ENCODE measurements around the gene PSME3IP1. TPM values are rescaled to one million over a fixed set of nuclear protein-coding genes. Genes with fewer than 3 reads are reported as not detected.

The PSME3IP1 gene
- polyA plus RNA-seq, 1 donor (not counting 4 experiments of a cell fraction or from before 2014, with no cell fraction given): 75.7 TPM

GRCh38 chr16:57194512-57194911 is 8.7 kb upstream of the PSME3IP1 start:
- H2AFZ ChIP-seq (ENCODE audit: control insufficient read depth, low read length): no peak overlapping the region
- dilution Hi-C loops (cut with MboI; ENCODE audit: extremely low pct_ligation_motif_present, low sequenced_read_pairs): no loop called here
- DNase-seq (ENCODE audit: low read depth, low spot score) (no peak), FAIRE-seq (peak; percentile 97)
- peak overlapping the region in 2 of 3 experiments; percentile 46 to 52 for H3K4me3 ChIP-seq (ENCODE audit: control insufficient read depth in 2 of 3, extremely low read depth in 1 of 3, insufficient read depth in 2 of 3, low read depth in 1 of 3, low read length in 3 of 3)
- H3K9me1 ChIP-seq (ENCODE audit: control insufficient read depth, extremely low read depth, insufficient read depth, low read length): no peaks in the 10 kb centered on the region
- H3K9ac ChIP-seq (ENCODE audit: control insufficient read depth, extremely low read depth, insufficient read depth, low read length): peak overlapping the region; percentile 45
- peaks cover 82% of the 10 kb centered on the region for H3K79me2 ChIP-seq (ENCODE audit: control insufficient read depth, insufficient read depth, low read length)
- no peak for TF ChIP-seq CTCF (optimal IDR thresholded peaks at IDR 0.05 in 1 of 3, IDR thresholded peaks at IDR 0.05 in 1 of 3, conservative IDR thresholded peaks at IDR 0.05 in 1 of 3; ENCODE audit: extremely low read depth in 1 of 3, insufficient read depth in 2 of 3, low read length in 3 of 3)
- TF ChIP-seq EZH2 (IDR thresholded peaks at IDR 0.05; ENCODE audit: low read length): no peak
- H3K27ac ChIP-seq (ENCODE audit: control insufficient read depth, insufficient read depth, low read length): peak overlapping the region; percentile 80
- peak overlapping the region; percentile 79 for H3K4me2 ChIP-seq (ENCODE audit: control insufficient read depth, extremely low read depth, insufficient read depth, low read depth, low read length)
- H3K4me1 ChIP-seq (ENCODE audit: control insufficient read depth, extremely low read depth, insufficient read depth, low read length): peaks cover 55% of the 10 kb centered on the region
- no peaks in the 10 kb centered on the region for H3K9me3 ChIP-seq (ENCODE audit: control insufficient read depth, low read depth, low read length)
- no peaks in the 10 kb centered on the region for H3K27me3 ChIP-seq (ENCODE audit: control insufficient read depth, extremely low read depth, insufficient read depth, low read length)
- H3K36me3 ChIP-seq (ENCODE audit: control insufficient read depth in 2 of 2, extremely low read depth in 1 of 2, insufficient read depth in 2 of 2, low read length in 2 of 2): peaks cover 2 to 5% of the 10 kb centered on the region in 2 experiments
- no peaks in the 10 kb centered on the region for H4K20me1 ChIP-seq (ENCODE audit: control insufficient read depth, extremely low read depth, insufficient read depth, low read length)

DNA sequence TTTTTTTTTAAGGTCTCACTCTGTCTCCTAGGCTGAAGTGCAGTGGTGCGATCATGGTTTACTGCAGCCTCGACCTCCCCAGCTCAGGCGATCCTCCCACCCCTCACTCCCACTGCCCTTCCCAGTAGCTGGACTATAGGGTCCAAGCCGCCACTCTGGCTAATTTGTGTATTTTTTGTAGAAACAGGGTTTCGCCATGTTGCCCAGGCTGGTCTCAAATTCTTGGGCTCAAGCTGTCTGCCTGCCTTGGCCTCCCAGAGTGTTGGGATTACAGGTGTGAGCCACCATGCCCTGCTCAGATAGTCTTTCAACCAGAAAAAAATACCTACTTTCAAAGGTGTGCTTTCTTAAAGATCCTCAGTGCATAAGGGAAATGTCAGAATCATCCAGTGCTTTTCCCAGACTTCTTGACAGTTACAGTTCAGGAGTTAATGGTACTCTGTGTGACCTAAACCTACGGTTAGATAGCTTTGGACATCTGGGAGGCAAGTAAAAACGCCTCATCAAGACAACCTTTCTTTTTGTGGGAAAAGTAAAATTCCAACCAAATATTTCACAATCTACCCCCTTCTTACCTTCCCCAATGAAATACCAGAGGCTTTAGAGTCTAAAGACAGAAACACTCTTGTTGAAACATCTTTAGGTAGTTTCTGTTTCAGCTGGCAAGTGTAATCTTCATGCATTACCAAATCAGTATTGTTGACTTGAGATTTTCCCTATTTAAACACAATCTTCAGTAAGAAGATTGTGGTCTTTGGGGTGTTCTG is 7.1 kb upstream of the PSME3IP1 start:
- Histone ChIP-seq H4K20me1 (ENCODE audit: control insufficient read depth, extremely low read depth, insufficient read depth, low read length) (no peaks in the 10 kb centered on the region), H3K4me2 (ENCODE audit: control insufficient read depth, extremely low read depth, insufficient read depth, low read depth, low read length) (peak overlapping the region; percentile 79), H3K27ac (ENCODE audit: control insufficient read depth, insufficient read depth, low read length) (peak overlapping the region; percentile 80), H3K79me2 (ENCODE audit: control insufficient read depth, insufficient read depth, low read length) (peaks cover 87% of the 10 kb centered on the region), H3K9me3 (ENCODE audit: control insufficient read depth, low read depth, low read length) (no peaks in the 10 kb centered on the region), H3K9me1 (ENCODE audit: control insufficient read depth, extremely low read depth, insufficient read depth, low read length) (no peaks in the 10 kb centered on the region), H3K36me3 (ENCODE audit: control insufficient read depth in 2 of 2, extremely low read depth in 1 of 2, insufficient read depth in 2 of 2, low read length in 2 of 2) (peaks cover 3 to 5% of the 10 kb centered on the region in 2 experiments), H3K9ac (ENCODE audit: control insufficient read depth, extremely low read depth, insufficient read depth, low read length) (no peak overlapping the region), H3K4me1 (ENCODE audit: control insufficient read depth, extremely low read depth, insufficient read depth, low read length) (peaks cover 56% of the 10 kb centered on the region), H3K4me3 (ENCODE audit: control insufficient read depth in 2 of 3, extremely low read depth in 1 of 3, insufficient read depth in 2 of 3, low read depth in 1 of 3, low read length in 3 of 3) (no peak overlapping the region), H2AFZ (ENCODE audit: control insufficient read depth, low read length) (no peak overlapping the region), H3K27me3 (ENCODE audit: control insufficient read depth, extremely low read depth, insufficient read depth, low read length) (no peaks in the 10 kb centered on the region)
- DNase-seq (ENCODE audit: low read depth, low spot score): no peak
- FAIRE-seq: peak; percentile 67
- dilution Hi-C loops (cut with MboI; ENCODE audit: extremely low pct_ligation_motif_present, low sequenced_read_pairs): no loop called here
- TF ChIP-seq EZH2 (IDR thresholded peaks at IDR 0.05; ENCODE audit: low read length) (no peak), CTCF (optimal IDR thresholded peaks at IDR 0.05 in 1 of 3, IDR thresholded peaks at IDR 0.05 in 1 of 3, conservative IDR thresholded peaks at IDR 0.05 in 1 of 3; ENCODE audit: extremely low read depth in 1 of 3, insufficient read depth in 2 of 3, low read length in 3 of 3) (no peak)
